Activated CD4-positive, alpha-beta memory T cell treated with anti-CD3 and anti-CD28 coated beads, Interleukin-2, amount 10 ng/mL, durations not matched to agents 7 days and 5 days (primary cell): ENCODE data around the gene NFE2L2. TPM values are rescaled to one million over a fixed set of nuclear protein-coding genes. Genes with fewer than 3 reads are reported as not detected.
"Not testable (repeated sequence)": the region's sequence is repeated elsewhere in the genome, so short reads cannot be mapped to it uniquely, and the experiment has no call there.

Source experiments
- CTCF ChIA-PET: fragments of 350-600 bp; sonication (Branson Sonifier 250); formaldehyde crosslinking; loops from one replicate; lab custom pipeline; 2021; ENCODE audit warnings: antibody characterized with exemption, inconsistent platforms; lab: Charles Lee
- POLR2A ChIA-PET: fragments of 350-600 bp; sonication (Branson Sonifier 250); formaldehyde crosslinking; loops from one replicate; lab custom pipeline; 2021; ENCODE audit warnings: antibody characterized with exemption; lab: Charles Lee
- DNase-seq: peaks from one replicate; pipeline ENCODE4 v3.0.0-alpha.2; 2020
- H3K27ac Mint-ChIP-seq: one replicate; pipeline ENCODE4 v1.8.0; 2021; ENCODE audit warnings: mild to moderate bottlenecking, mixed read lengths
- H3K27me3 Mint-ChIP-seq: one replicate; pipeline ENCODE4 v1.8.0; 2021; ENCODE audit warnings: mixed read lengths
- H3K36me3 Mint-ChIP-seq: one replicate; pipeline ENCODE4 v1.8.0; 2021; ENCODE audit warnings: low read depth, mixed read lengths
- H3K4me1 Mint-ChIP-seq: one replicate; pipeline ENCODE4 v1.8.0; 2021; ENCODE audit warnings: mixed read lengths
- H3K4me3 Mint-ChIP-seq: one replicate; pipeline ENCODE4 v1.8.0; 2021; ENCODE audit warnings: mild to moderate bottlenecking, mixed read lengths
- H3K9me3 Mint-ChIP-seq: one replicate; pipeline ENCODE4 v1.8.0; 2021; ENCODE audit warnings: mixed read lengths
- total RNA-seq, 2 experiments: library from RNA; stranded (reverse); gene quantifications; one replicate each; pipeline ENCODE4 v1.2.3, GENCODE V29; 2021

NFE2L2 gene
- total RNA-seq, 2 experiments from 2014 or later: 63.2 to 63.4 TPM

GRCh38 chr2:177254433-177255226 is 9.9 kb downstream of the NFE2L2 start:
- POLR2A ChIA-PET: interaction anchor here (1.2 to 8.4 kb wide), 4 partner anchors 10 to 43 kb away, joined by 3 to 158 read pairs (median 26); partner anchors contain the start of genes HNRNPA3 and NFE2L2

GRCh38 chr2:177253704-177254103 is 10.8 kb downstream of the NFE2L2 start:
- Mint-ChIP-seq H3K27me3 (no peaks in the 10 kb centered on the region), H3K4me1 (peaks cover 90% of the 10 kb centered on the region), H3K9me3 (peaks cover 4% of the 10 kb centered on the region), H3K4me3 (no peak overlapping the region), H3K27ac (peak overlapping the region; percentile 50), H3K36me3 (peaks cover 60% of the 10 kb centered on the region)
- POLR2A ChIA-PET: interaction anchor here (1.5 to 8.4 kb wide), 4 partner anchors 11 to 42 kb away, joined by 4 to 158 read pairs (median 26); partner anchors contain the start of genes HNRNPA3 and NFE2L2
- CTCF ChIA-PET: interaction anchor here (0.9 to 5.1 kb wide), 4 partner anchors 10 to 105 kb away, joined by 3 to 28 read pairs (median 4); partner anchors contain the start of gene NFE2L2
- DNase-seq: no peak

More at GRCh38 chr2:177254433-177255226, 9.9 kb downstream of the NFE2L2 start:
- Mint-ChIP-seq H3K36me3 (peaks cover 64% of the 10 kb centered on the region), H3K27ac (peak overlapping the region; percentile 61), H3K4me1 (peaks cover 92% of the 10 kb centered on the region), H3K4me3 (no peak overlapping the region), H3K27me3 (no peaks in the 10 kb centered on the region), H3K9me3 (peaks cover 4% of the 10 kb centered on the region)
- DNase-seq: no peak
- CTCF ChIA-PET: interaction anchor here (0.8 to 5.1 kb wide), 7 partner anchors 9 to 90 kb away, joined by 3 to 28 read pairs (median 5); partner anchors contain the start of gene NFE2L2

- ChIA-PET POLR2A (interaction anchor here (1.0 to 8.4 kb wide), 7 partner anchors 8 to 41 kb away, joined by 3 to 158 read pairs (median 4); partner anchors contain the start of genes HNRNPA3 and NFE2L2), CTCF (interaction anchor here (1.0 to 5.1 kb wide), 4 partner anchors 11 to 104 kb away, joined by 3 to 28 read pairs (median 9); partner anchors contain the start of gene NFE2L2)
- Mint-ChIP-seq H3K27me3 (no peaks in the 10 kb centered on the region), H3K36me3 (peaks cover 55% of the 10 kb centered on the region), H3K4me3 (peak overlapping the region; percentile 56), H3K4me1 (peaks cover 86% of the 10 kb centered on the region), H3K27ac (peak overlapping the region; percentile 95), H3K9me3 (peaks cover under 1% of the 10 kb centered on the region)
- no peak for DNase-seq
Observed at GRCh38 chr2:177252808-177253531, 11.6 kb downstream of the NFE2L2 start.

- H3K9me3 Mint-ChIP-seq: no peaks in the 10 kb centered on the region
- H3K27me3 Mint-ChIP-seq: no peaks in the 10 kb centered on the region
- CTCF ChIA-PET: interaction anchor here (0.9 to 3.7 kb wide), 5 partner anchors 12 to 87 kb away, joined by 3 to 15 read pairs (median 4); partner anchors contain the start of gene NFE2L2
- H3K4me3 Mint-ChIP-seq: peak overlapping the region; percentile 16
- H3K36me3 Mint-ChIP-seq: peaks cover 47% of the 10 kb centered on the region
- H3K27ac Mint-ChIP-seq: peak overlapping the region; percentile 95
- peaks cover 78% of the 10 kb centered on the region for H3K4me1 Mint-ChIP-seq
- POLR2A ChIA-PET: interaction anchor here (1.1 to 8.4 kb wide), 5 partner anchors 11 to 39 kb away, joined by 3 to 158 read pairs (median 26); partner anchors contain the start of genes HNRNPA3 and NFE2L2
- no peak for DNase-seq
Observed at GRCh38 chr2:177251165-177251542, 13.4 kb downstream of the NFE2L2 start.

GRCh38 chr2:177250461-177250860 is 14.1 kb downstream of the NFE2L2 start:
- POLR2A ChIA-PET: interaction anchor here (1.1 to 8.4 kb wide), 4 partner anchors 10 to 38 kb away, joined by 3 to 158 read pairs (median 26); partner anchors contain the start of genes HNRNPA3 and NFE2L2
- H3K27me3 Mint-ChIP-seq: no peaks in the 10 kb centered on the region
- H3K36me3 Mint-ChIP-seq: peaks cover 44% of the 10 kb centered on the region

GRCh38 chr2:177249038-177249437 is 15.5 kb downstream of the NFE2L2 start:
- CTCF ChIA-PET: interaction anchor here (0.6 to 3.7 kb wide), 4 partner anchors 9 to 84 kb away, joined by 4 to 15 read pairs (median 8); no protein-coding TSS in a partner anchor
- no peaks in the 10 kb centered on the region for H3K9me3 Mint-ChIP-seq
- no peak overlapping the region for H3K27ac Mint-ChIP-seq
- H3K36me3 Mint-ChIP-seq: peaks cover 47% of the 10 kb centered on the region
- POLR2A ChIA-PET: interaction anchor here (5.8 to 8.4 kb wide), 2 partner anchors 9 to 16 kb away, joined by 27 to 158 read pairs; partner anchors contain the start of gene NFE2L2
- no peak overlapping the region for H3K4me3 Mint-ChIP-seq
- H3K4me1 Mint-ChIP-seq: peaks cover 75% of the 10 kb centered on the region
- DNase-seq: no peak
- H3K27me3 Mint-ChIP-seq: no peaks in the 10 kb centered on the region

More at GRCh38 chr2:177250461-177250860, 14.1 kb downstream of the NFE2L2 start:
- CTCF ChIA-PET: interaction anchor here (1.0 to 3.7 kb wide), 5 partner anchors 11 to 86 kb away, joined by 3 to 15 read pairs (median 4); partner anchors contain the start of gene NFE2L2
- Mint-ChIP-seq H3K4me1 (peaks cover 78% of the 10 kb centered on the region), H3K27ac (peak overlapping the region; percentile 49), H3K4me3 (no peak overlapping the region), H3K9me3 (no peaks in the 10 kb centered on the region)
- DNase-seq: no peak

- no peaks in the 10 kb centered on the region for H3K27me3 Mint-ChIP-seq
- H3K9me3 Mint-ChIP-seq: no peaks in the 10 kb centered on the region
- no peak overlapping the region for H3K4me3 Mint-ChIP-seq
- ChIA-PET POLR2A (interaction anchor here (0.8 to 1.8 kb wide), 3 partner anchors 12 to 17 kb away, joined by 5 to 9 read pairs (median 5); partner anchors contain the start of gene NFE2L2), CTCF (interaction anchor here (2.1 kb wide), 1 partner anchor 16 kb away, joined by 7 read pairs; no protein-coding TSS in a partner anchor)
- no peak overlapping the region for H3K27ac Mint-ChIP-seq
- no peak for DNase-seq
- H3K36me3 Mint-ChIP-seq: peaks cover 45% of the 10 kb centered on the region
- H3K4me1 Mint-ChIP-seq: peaks cover 72% of the 10 kb centered on the region
Observed at GRCh38 chr2:177247693-177248262, 16.7 kb downstream of the NFE2L2 start.

GRCh38 chr2:177246523-177247030 is 17.9 kb downstream of the NFE2L2 start:
- H3K27ac Mint-ChIP-seq, H3K9me3 Mint-ChIP-seq, DNase-seq, POLR2A ChIA-PET, CTCF ChIA-PET, H3K27me3 Mint-ChIP-seq, H3K4me3 Mint-ChIP-seq: not testable (repeated sequence)
- Mint-ChIP-seq H3K36me3 (peaks cover 51% of the 10 kb centered on the region), H3K4me1 (peaks cover 72% of the 10 kb centered on the region)

- no peak for DNase-seq
- peaks cover 72% of the 10 kb centered on the region for H3K4me1 Mint-ChIP-seq
- ChIA-PET POLR2A (no interaction called here), CTCF (no interaction called here)
- no peak overlapping the region for H3K27ac Mint-ChIP-seq
- H3K27me3 Mint-ChIP-seq: no peaks in the 10 kb centered on the region
- no peaks in the 10 kb centered on the region for H3K9me3 Mint-ChIP-seq
- no peak overlapping the region for H3K4me3 Mint-ChIP-seq
- peaks cover 47% of the 10 kb centered on the region for H3K36me3 Mint-ChIP-seq
Observed at GRCh38 chr2:177246000-177246399, 18.5 kb downstream of the NFE2L2 start.

- CTCF ChIA-PET: no interaction called here
- Mint-ChIP-seq H3K27ac (no peak overlapping the region), H3K4me1 (peaks cover 72% of the 10 kb centered on the region), H3K9me3 (no peaks in the 10 kb centered on the region), H3K4me3 (no peak overlapping the region), H3K27me3 (no peaks in the 10 kb centered on the region), H3K36me3 (peaks cover 38% of the 10 kb centered on the region)
- POLR2A ChIA-PET: interaction anchor here (2.3 kb wide), 1 partner anchor 18 kb away, joined by 7 read pairs; no protein-coding TSS in a partner anchor
- no peak for DNase-seq
Observed at GRCh38 chr2:177245010-177245422, 19.5 kb downstream of the NFE2L2 start.

- Mint-ChIP-seq H3K4me3 (no peak overlapping the region), H3K27ac (no peak overlapping the region), H3K4me1 (peaks cover 75% of the 10 kb centered on the region), H3K36me3 (peaks cover 37% of the 10 kb centered on the region), H3K9me3 (no peaks in the 10 kb centered on the region), H3K27me3 (no peaks in the 10 kb centered on the region)
- ChIA-PET CTCF (no interaction called here), POLR2A (interaction anchor here (0.8 to 2.3 kb wide), 3 partner anchors 19 to 33 kb away, joined by 3 to 7 read pairs (median 3); no protein-coding TSS in a partner anchor)
- DNase-seq: no peak
Observed at GRCh38 chr2:177244244-177244771, 20.2 kb downstream of the NFE2L2 start.
